ENCODE results near the gene GPRIN3.

GPRIN3 gene

GRCh38 chr4:89196056-89196674 lies 111.4 kb downstream of the GPRIN3 start:
- Histone ChIP-seq H2AFZ (ENCODE audit: low read length) (no peak overlapping the region), H3F3A (ENCODE audit: low read depth) (no peaks in the 10 kb centered on the region), H3K4me3 (ENCODE audit: low read length, poor library complexity, severe bottlenecking) (no peak overlapping the region), H3K4me2 (ENCODE audit: low read depth, low read length, poor library complexity, severe bottlenecking) (no peak overlapping the region), H3K9me3 (ENCODE audit: insufficient read depth, low read depth, low read length) (no peaks in the 10 kb centered on the region), H3K36me3 (ENCODE audit: insufficient read depth, low read length) (no peaks in the 10 kb centered on the region), H4K20me1 (ENCODE audit: insufficient read depth, low read length, poor library complexity, severe bottlenecking) (no peaks in the 10 kb centered on the region), H3K27me3 (ENCODE audit: insufficient read depth, low read length, poor library complexity, severe bottlenecking) (no peaks in the 10 kb centered on the region), H3K79me2 (ENCODE audit: insufficient read depth, low read length) (no peaks in the 10 kb centered on the region), H3K4me1 (ENCODE audit: insufficient read depth, low read length, poor library complexity, severe bottlenecking) (no peaks in the 10 kb centered on the region), H3K9me2 (replicated peaks; ENCODE audit: low read depth, low read length) (no peaks in the 10 kb centered on the region), H3K9ac (ENCODE audit: low read depth, low read length, poor library complexity, severe bottlenecking) (no peak overlapping the region)
- no peak for TF ChIP-seq EZH2phosphoT487 (IDR thresholded peaks at IDR 0.05; ENCODE audit: borderline replicate concordance)
- TF ChIP-seq CTCF (conservative IDR thresholded peaks at IDR 0.05; ENCODE audit: low read length): no peak

DNA sequence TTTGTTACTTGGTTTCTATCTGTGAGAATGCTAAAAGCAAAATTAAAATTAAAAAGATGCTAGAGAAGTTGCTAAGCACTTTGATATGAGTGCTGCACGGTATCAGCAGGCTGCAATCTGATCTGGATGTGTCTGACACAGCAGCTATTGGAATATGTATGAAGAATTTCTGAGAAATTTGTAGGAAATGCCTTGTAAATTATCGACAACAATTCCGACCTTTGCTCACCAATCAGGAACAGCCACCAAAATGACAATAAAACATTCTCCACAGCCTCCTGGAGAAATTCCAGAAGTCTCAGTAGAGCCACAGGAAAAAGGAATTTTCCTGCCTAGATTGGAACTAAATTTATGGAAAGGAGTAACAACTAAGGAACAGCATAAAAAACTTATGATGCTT lies 113.8 kb downstream of the GPRIN3 start:
- Histone ChIP-seq H3K27me3 (ENCODE audit: insufficient read depth, low read length, poor library complexity, severe bottlenecking) (no peaks in the 10 kb centered on the region), H3K4me3 (ENCODE audit: low read length, poor library complexity, severe bottlenecking) (no peak overlapping the region), H3K79me2 (ENCODE audit: insufficient read depth, low read length) (no peaks in the 10 kb centered on the region), H3K9me2 (replicated peaks; ENCODE audit: low read depth, low read length) (no peaks in the 10 kb centered on the region), H3F3A (ENCODE audit: low read depth) (no peaks in the 10 kb centered on the region), H3K4me2 (ENCODE audit: low read depth, low read length, poor library complexity, severe bottlenecking) (no peak overlapping the region), H3K4me1 (ENCODE audit: insufficient read depth, low read length, poor library complexity, severe bottlenecking) (no peaks in the 10 kb centered on the region), H4K20me1 (ENCODE audit: insufficient read depth, low read length, poor library complexity, severe bottlenecking) (no peaks in the 10 kb centered on the region), H3K36me3 (ENCODE audit: insufficient read depth, low read length) (no peaks in the 10 kb centered on the region), H2AFZ (ENCODE audit: low read length) (no peak overlapping the region), H3K9ac (ENCODE audit: low read depth, low read length, poor library complexity, severe bottlenecking) (no peak overlapping the region), H3K9me3 (ENCODE audit: insufficient read depth, low read depth, low read length) (no peaks in the 10 kb centered on the region)
- no peak for TF ChIP-seq CTCF (conservative IDR thresholded peaks at IDR 0.05; ENCODE audit: low read length)
- TF ChIP-seq EZH2phosphoT487 (IDR thresholded peaks at IDR 0.05; ENCODE audit: borderline replicate concordance): no peak

All from Loucy (cell line).